HepG2 (cell line): ENCODE measurements around the gene PSMG4. TPM values are rescaled to one million over a fixed set of nuclear protein-coding genes. Genes with fewer than 3 reads are reported as not detected.

Source experiments
- ETV5 ChIP-seq: IDR thresholded peaks from 2 replicates; pipeline ENCODE4 v1.6.1; 2018; ENCODE audit warnings: missing biosample characterization, missing genetic modification reagents, inconsistent platforms, borderline replicate concordance
- GABPB1 ChIP-seq: IDR thresholded peaks from 2 replicates; pipeline ENCODE4 v1.6.1; 2016; ENCODE audit warnings: mild to moderate bottlenecking, missing genetic modification reagents, moderate library complexity, missing compliant biosample characterization
- GATAD2A ChIP-seq: IDR thresholded peaks from 2 replicates; pipeline ENCODE4 v1.6.1; 2016
- NCOA2 ChIP-seq: sonication (generic); formaldehyde crosslinking; IDR thresholded peaks from 2 replicates; pipeline ENCODE4 v1.8.0; 2022; ENCODE audit warnings: inconsistent platforms
- NFE2L1 ChIP-seq: sonication (generic); formaldehyde crosslinking; IDR thresholded peaks from 2 replicates; pipeline ENCODE4 v1.4.0; 2020; ENCODE audit warnings: missing genetic modification reagents, mild to moderate bottlenecking, borderline replicate concordance
- NR2F2 ChIP-seq: IDR thresholded peaks from 2 replicates; pipeline ENCODE4 v1.6.1; 2012; ENCODE audit warnings: low read depth, inconsistent platforms, borderline replicate concordance
- NRL ChIP-seq: sonication (generic); formaldehyde crosslinking; IDR thresholded peaks from 2 replicates; pipeline ENCODE4 v1.5.0; 2020; ENCODE audit warnings: missing genetic modification reagents, mild to moderate bottlenecking, moderate library complexity, borderline replicate concordance
- ZNF260 ChIP-seq: sonication (generic); formaldehyde crosslinking; IDR thresholded peaks from 2 replicates; pipeline ENCODE4 v1.4.0; 2020; ENCODE audit warnings: missing genetic modification reagents, low read depth, mild to moderate bottlenecking, borderline replicate concordance
- ZNF674 ChIP-seq: sonication (generic); formaldehyde crosslinking; IDR thresholded peaks from 2 replicates; pipeline ENCODE4 v1.5.0; 2020; ENCODE audit warnings: low read depth, mild to moderate bottlenecking, missing genetic modification reagents
- polyA plus RNA-seq, 8 experiments: library from polyadenylated mRNA; depleted of rRNA in 3 of 8; stranded (reverse) in 7 of 8; unstranded in 1 of 8; fragments of >200 nt; fragmentation: Illumina TruSeq in 4 of 8; extraction: Trizol in 4 of 8; gene quantifications; 2 replicates each; pipeline versions ENCODE4 v1.2.1 to v1.2.3, GENCODE V29; 2011 to 2016; ENCODE audit warnings: low read depth in 4 of 8, missing spikeins in 1 of 8, mixed read lengths in 1 of 8; ENCODE audit not compliant: insufficient read depth in 1 of 8
- total RNA-seq, 5 experiments: library from RNA; depleted of rRNA; stranded (reverse); fragments of >200 nt; fragmentation: Illumina TruSeq; extraction: Trizol; gene quantifications; 2 replicates each; pipeline ENCODE4 v1.2.3, GENCODE V29; 2016; ENCODE audit warnings: low read depth in 1 of 5
- TF ChIP-seq, protein P1 (sequence below): fragments of 450-650 bp; IDR thresholded peaks from 2 replicates; pipeline ENCODE4 v1.6.1; 2016
- TF ChIP-seq, protein P2 (sequence below): IDR thresholded peaks from 2 replicates; pipeline ENCODE4 v1.6.1; 2016; ENCODE audit warnings: missing compliant biosample characterization, missing genetic modification reagents, borderline replicate concordance
- TF ChIP-seq, protein P3 (sequence below): sonication (generic); formaldehyde crosslinking; IDR thresholded peaks from 2 replicates; pipeline ENCODE4 v1.5.1; 2020; ENCODE audit warnings: mild to moderate bottlenecking, missing genetic modification reagents
- TF ChIP-seq, protein P4 (sequence below): sonication (generic); formaldehyde crosslinking; IDR thresholded peaks from 2 replicates; pipeline ENCODE4 v1.5.0; 2020; ENCODE audit warnings: mild to moderate bottlenecking, missing genetic modification reagents, moderate library complexity
- TF ChIP-seq, protein P5 (sequence below): sonication (generic); formaldehyde crosslinking; IDR thresholded peaks from 2 replicates; pipeline ENCODE4 v1.5.1; 2020; ENCODE audit warnings: mild to moderate bottlenecking, missing genetic modification reagents, moderate library complexity
- TF ChIP-seq, protein P6 (sequence below): sonication (generic); formaldehyde crosslinking; IDR thresholded peaks from 2 replicates; pipeline ENCODE4 v1.4.0; 2020; ENCODE audit warnings: missing genetic modification reagents

The PSMG4 gene
- total and polyA plus RNA-seq, 2 of the 13 experiments (the other 11 are each of a cell fraction or from before 2014, with no cell fraction given) = 28.5 to 32.8 TPM

DNA sequence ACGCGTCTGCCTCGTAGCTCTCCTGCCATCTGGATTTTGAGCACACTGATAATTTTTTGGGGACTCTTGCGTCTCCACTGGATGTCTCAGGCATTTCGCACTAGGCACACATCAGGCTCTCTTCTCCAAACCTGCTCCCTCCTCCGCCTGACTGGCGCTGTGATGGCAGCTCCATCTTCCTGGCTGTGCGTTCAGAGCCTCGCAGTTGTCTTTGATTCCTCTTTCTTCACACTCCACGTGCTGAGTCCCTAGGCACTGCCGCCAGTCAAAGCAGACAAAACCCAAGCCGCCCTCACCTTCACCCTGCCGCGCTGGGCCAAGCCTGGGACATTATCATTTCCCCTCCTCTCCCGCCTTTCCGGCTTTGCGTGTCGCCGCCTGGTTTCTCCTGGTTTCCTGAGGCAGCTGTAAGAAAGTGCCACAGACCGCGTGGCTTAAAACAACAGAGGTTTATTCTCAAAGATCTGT lies 778 bp downstream of the PSMG4 start (continued):
- TF ChIP-seq, protein P1, sequence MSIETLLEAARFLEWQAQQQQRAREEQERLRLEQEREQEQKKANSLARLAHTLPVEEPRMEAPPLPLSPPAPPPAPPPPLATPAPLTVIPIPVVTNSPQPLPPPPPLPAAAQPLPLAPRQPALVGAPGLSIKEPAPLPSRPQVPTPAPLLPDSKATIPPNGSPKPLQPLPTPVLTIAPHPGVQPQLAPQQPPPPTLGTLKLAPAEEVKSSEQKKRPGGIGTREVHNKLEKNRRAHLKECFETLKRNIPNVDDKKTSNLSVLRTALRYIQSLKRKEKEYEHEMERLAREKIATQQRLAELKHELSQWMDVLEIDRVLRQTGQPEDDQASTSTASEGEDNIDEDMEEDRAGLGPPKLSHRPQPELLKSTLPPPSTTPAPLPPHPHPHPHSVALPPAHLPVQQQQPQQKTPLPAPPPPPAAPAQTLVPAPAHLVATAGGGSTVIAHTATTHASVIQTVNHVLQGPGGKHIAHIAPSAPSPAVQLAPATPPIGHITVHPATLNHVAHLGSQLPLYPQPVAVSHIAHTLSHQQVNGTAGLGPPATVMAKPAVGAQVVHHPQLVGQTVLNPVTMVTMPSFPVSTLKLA = peak; percentile 32; the same call in 1 of the 2 replicates
- TF ChIP-seq NFE2L1 = 0 out of 2 replicates have a peak, but pooled peaks have one; percentile 54
- TF ChIP-seq, protein P2, sequence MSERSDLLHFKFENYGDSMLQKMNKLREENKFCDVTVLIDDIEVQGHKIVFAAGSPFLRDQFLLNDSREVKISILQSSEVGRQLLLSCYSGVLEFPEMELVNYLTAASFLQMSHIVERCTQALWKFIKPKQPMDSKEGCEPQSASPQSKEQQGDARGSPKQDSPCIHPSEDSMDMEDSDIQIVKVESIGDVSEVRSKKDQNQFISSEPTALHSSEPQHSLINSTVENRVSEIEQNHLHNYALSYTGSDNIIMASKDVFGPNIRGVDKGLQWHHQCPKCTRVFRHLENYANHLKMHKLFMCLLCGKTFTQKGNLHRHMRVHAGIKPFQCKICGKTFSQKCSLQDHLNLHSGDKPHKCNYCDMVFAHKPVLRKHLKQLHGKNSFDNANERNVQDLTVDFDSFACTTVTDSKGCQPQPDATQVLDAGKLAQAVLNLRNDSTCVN (CRISPR knock-in tag) = peak; percentile 84; the same call in 1 of the 2 replicates
- peak; percentile 35; the same call in 1 of the 2 replicates for TF ChIP-seq ETV5 (CRISPR knock-in tag)
- no peak for TF ChIP-seq NRL
- TF ChIP-seq, protein P3, sequence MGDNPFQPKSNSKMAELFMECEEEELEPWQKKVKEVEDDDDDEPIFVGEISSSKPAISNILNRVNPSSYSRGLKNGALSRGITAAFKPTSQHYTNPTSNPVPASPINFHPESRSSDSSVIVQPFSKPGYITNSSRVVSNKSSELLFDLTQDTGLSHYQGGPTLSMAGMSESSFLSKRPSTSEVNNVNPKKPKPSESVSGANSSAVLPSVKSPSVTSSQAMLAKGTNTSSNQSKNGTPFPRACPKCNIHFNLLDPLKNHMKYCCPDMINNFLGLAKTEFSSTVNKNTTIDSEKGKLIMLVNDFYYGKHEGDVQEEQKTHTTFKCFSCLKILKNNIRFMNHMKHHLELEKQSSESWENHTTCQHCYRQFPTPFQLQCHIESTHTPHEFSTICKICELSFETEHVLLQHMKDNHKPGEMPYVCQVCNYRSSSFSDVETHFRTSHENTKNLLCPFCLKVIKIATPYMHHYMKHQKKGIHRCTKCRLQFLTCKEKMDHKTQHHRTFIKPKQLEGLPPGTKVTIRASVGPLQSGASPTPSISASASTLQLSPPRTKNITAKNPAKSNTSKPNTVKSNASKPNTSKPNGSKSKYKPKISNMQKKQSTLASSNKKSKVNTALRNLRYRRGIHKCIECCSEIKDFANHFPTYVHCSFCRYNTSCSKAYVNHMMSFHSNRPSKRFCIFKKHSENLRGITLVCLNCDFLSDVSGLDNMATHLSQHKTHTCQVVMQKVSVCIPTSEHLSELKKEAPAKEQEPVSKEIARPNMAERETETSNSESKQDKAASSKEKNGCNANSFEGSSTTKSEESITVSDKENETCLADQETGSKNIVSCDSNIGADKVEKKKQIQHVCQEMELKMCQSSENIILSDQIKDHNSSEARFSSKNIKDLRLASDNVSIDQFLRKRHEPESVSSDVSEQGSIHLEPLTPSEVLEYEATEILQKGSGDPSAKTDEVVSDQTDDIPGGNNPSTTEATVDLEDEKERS (CRISPR knock-in tag) = 0 out of 2 replicates have a peak, but pooled peaks have one; percentile 18
- TF ChIP-seq, protein P4, sequence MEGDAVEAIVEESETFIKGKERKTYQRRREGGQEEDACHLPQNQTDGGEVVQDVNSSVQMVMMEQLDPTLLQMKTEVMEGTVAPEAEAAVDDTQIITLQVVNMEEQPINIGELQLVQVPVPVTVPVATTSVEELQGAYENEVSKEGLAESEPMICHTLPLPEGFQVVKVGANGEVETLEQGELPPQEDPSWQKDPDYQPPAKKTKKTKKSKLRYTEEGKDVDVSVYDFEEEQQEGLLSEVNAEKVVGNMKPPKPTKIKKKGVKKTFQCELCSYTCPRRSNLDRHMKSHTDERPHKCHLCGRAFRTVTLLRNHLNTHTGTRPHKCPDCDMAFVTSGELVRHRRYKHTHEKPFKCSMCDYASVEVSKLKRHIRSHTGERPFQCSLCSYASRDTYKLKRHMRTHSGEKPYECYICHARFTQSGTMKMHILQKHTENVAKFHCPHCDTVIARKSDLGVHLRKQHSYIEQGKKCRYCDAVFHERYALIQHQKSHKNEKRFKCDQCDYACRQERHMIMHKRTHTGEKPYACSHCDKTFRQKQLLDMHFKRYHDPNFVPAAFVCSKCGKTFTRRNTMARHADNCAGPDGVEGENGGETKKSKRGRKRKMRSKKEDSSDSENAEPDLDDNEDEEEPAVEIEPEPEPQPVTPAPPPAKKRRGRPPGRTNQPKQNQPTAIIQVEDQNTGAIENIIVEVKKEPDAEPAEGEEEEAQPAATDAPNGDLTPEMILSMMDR (CRISPR knock-in tag) = no peak
- TF ChIP-seq, protein P5, sequence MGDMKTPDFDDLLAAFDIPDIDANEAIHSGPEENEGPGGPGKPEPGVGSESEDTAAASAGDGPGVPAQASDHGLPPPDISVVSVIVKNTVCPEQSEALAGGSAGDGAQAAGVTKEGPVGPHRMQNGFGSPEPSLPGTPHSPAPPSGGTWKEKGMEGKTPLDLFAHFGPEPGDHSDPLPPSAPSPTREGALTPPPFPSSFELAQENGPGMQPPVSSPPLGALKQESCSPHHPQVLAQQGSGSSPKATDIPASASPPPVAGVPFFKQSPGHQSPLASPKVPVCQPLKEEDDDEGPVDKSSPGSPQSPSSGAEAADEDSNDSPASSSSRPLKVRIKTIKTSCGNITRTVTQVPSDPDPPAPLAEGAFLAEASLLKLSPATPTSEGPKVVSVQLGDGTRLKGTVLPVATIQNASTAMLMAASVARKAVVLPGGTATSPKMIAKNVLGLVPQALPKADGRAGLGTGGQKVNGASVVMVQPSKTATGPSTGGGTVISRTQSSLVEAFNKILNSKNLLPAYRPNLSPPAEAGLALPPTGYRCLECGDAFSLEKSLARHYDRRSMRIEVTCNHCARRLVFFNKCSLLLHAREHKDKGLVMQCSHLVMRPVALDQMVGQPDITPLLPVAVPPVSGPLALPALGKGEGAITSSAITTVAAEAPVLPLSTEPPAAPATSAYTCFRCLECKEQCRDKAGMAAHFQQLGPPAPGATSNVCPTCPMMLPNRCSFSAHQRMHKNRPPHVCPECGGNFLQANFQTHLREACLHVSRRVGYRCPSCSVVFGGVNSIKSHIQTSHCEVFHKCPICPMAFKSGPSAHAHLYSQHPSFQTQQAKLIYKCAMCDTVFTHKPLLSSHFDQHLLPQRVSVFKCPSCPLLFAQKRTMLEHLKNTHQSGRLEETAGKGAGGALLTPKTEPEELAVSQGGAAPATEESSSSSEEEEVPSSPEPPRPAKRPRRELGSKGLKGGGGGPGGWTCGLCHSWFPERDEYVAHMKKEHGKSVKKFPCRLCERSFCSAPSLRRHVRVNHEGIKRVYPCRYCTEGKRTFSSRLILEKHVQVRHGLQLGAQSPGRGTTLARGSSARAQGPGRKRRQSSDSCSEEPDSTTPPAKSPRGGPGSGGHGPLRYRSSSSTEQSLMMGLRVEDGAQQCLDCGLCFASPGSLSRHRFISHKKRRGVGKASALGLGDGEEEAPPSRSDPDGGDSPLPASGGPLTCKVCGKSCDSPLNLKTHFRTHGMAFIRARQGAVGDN (CRISPR knock-in tag) = peak; percentile 68
- peak; percentile 43; the same call in 1 of the 2 replicates for TF ChIP-seq NR2F2
- no peak for TF ChIP-seq ZNF674 (CRISPR knock-in tag)
- no peak for TF ChIP-seq ZNF260 (CRISPR knock-in tag)
- TF ChIP-seq GATAD2A (CRISPR knock-in tag) = peak; percentile 51; the same call in 1 of the 2 replicates
- peak; percentile 21; the same call in 1 of the 2 replicates for TF ChIP-seq GABPB1 (CRISPR knock-in tag)
- TF ChIP-seq, protein P6, sequence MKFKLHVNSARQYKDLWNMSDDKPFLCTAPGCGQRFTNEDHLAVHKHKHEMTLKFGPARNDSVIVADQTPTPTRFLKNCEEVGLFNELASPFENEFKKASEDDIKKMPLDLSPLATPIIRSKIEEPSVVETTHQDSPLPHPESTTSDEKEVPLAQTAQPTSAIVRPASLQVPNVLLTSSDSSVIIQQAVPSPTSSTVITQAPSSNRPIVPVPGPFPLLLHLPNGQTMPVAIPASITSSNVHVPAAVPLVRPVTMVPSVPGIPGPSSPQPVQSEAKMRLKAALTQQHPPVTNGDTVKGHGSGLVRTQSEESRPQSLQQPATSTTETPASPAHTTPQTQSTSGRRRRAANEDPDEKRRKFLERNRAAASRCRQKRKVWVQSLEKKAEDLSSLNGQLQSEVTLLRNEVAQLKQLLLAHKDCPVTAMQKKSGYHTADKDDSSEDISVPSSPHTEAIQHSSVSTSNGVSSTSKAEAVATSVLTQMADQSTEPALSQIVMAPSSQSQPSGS (CRISPR knock-in tag) = peak; percentile 50; the same call in 1 of the 2 replicates
- TF ChIP-seq NCOA2 (CRISPR knock-in tag) = no peak
